ENCODE measurements around the gene NAALADL2.

The NAALADL2 gene

GRCh38 chr3:175091426-175092114, 232.4 kb downstream of the NAALADL2 start:
- TF ChIP-seq POLR2A (IDR thresholded peaks at IDR 0.05; ENCODE audit: low read length), result no peak
- no peak for TF ChIP-seq GATA1 (IDR thresholded peaks at IDR 0.05; ENCODE audit: low read depth, low read length)
- no peak for DNase-seq

- DNase-seq, result no peak
- no peak for TF ChIP-seq GATA1 (IDR thresholded peaks at IDR 0.05; ENCODE audit: low read depth, low read length)
- no peak for TF ChIP-seq POLR2A (IDR thresholded peaks at IDR 0.05; ENCODE audit: low read length)
These were observed 234.6 kb downstream of the NAALADL2 start for GRCh38 chr3:175093748-175094147.

- DNase-seq, result no peak
- TF ChIP-seq GATA1 (IDR thresholded peaks at IDR 0.05; ENCODE audit: low read depth, low read length) (no peak), POLR2A (IDR thresholded peaks at IDR 0.05; ENCODE audit: low read length) (no peak)
These were observed 235.2 kb downstream of the NAALADL2 start for GRCh38 chr3:175094344-175094743.

GRCh38 chr3:175098644-175099043, 239.5 kb downstream of the NAALADL2 start:
- TF ChIP-seq POLR2A (IDR thresholded peaks at IDR 0.05; ENCODE audit: low read length), result no peak
- TF ChIP-seq GATA1 (IDR thresholded peaks at IDR 0.05; ENCODE audit: low read depth, low read length), result no peak
- no peak for DNase-seq

- TF ChIP-seq POLR2A (IDR thresholded peaks at IDR 0.05; ENCODE audit: low read length) (no peak), GATA1 (IDR thresholded peaks at IDR 0.05; ENCODE audit: low read depth, low read length) (no peak)
These were observed 243.0 kb downstream of the NAALADL2 start for GRCh38 chr3:175102161-175102560.

GRCh38 chr3:175103298-175103697, 244.2 kb downstream of the NAALADL2 start:
- TF ChIP-seq GATA1 (IDR thresholded peaks at IDR 0.05; ENCODE audit: low read depth, low read length), result no peak
- TF ChIP-seq POLR2A (IDR thresholded peaks at IDR 0.05; ENCODE audit: low read length), result no peak
- DNase-seq, result no peak

More at GRCh38 chr3:175102161-175102560, 243.0 kb downstream of the NAALADL2 start:
- DNase-seq, result no peak

GRCh38 chr3:175105066-175105465, 245.9 kb downstream of the NAALADL2 start:
- DNase-seq, result no peak
- TF ChIP-seq POLR2A (IDR thresholded peaks at IDR 0.05; ENCODE audit: low read length), result no peak
- TF ChIP-seq GATA1 (IDR thresholded peaks at IDR 0.05; ENCODE audit: low read depth, low read length), result no peak

GRCh38 chr3:175107231-175107630, 248.1 kb downstream of the NAALADL2 start:
- DNase-seq, result no peak

GRCh38 chr3:175107995-175108394, 248.9 kb downstream of the NAALADL2 start:
- DNase-seq, result no peak
- TF ChIP-seq POLR2A (IDR thresholded peaks at IDR 0.05; ENCODE audit: low read length), result no peak
- no peak for TF ChIP-seq GATA1 (IDR thresholded peaks at IDR 0.05; ENCODE audit: low read depth, low read length)

More at GRCh38 chr3:175107231-175107630, 248.1 kb downstream of the NAALADL2 start:
- TF ChIP-seq POLR2A (IDR thresholded peaks at IDR 0.05; ENCODE audit: low read length), result no peak
- no peak for TF ChIP-seq GATA1 (IDR thresholded peaks at IDR 0.05; ENCODE audit: low read depth, low read length)

- no peak for DNase-seq
- no peak for TF ChIP-seq POLR2A (IDR thresholded peaks at IDR 0.05; ENCODE audit: low read length)
These were observed 249.5 kb downstream of the NAALADL2 start for GRCh38 chr3:175108613-175109151.

- no peak for TF ChIP-seq POLR2A (IDR thresholded peaks at IDR 0.05; ENCODE audit: low read length)
- TF ChIP-seq GATA1 (IDR thresholded peaks at IDR 0.05; ENCODE audit: low read depth, low read length), result no peak
- DNase-seq, result no peak
These were observed 251.9 kb downstream of the NAALADL2 start for GRCh38 chr3:175111036-175111435.

- no peak for DNase-seq
- TF ChIP-seq POLR2A (IDR thresholded peaks at IDR 0.05; ENCODE audit: low read length), result no peak
- no peak for TF ChIP-seq GATA1 (IDR thresholded peaks at IDR 0.05; ENCODE audit: low read depth, low read length)
These were observed 259.3 kb downstream of the NAALADL2 start for GRCh38 chr3:175118382-175118941.

GRCh38 chr3:175121225-175121624, 262.1 kb downstream of the NAALADL2 start:
- DNase-seq, result peak in 1 of 2 experiments; percentile 8
- TF ChIP-seq POLR2A (IDR thresholded peaks at IDR 0.05; ENCODE audit: low read length) (no peak), GATA1 (IDR thresholded peaks at IDR 0.05; ENCODE audit: low read depth, low read length) (no peak)

- no peak for TF ChIP-seq POLR2A (IDR thresholded peaks at IDR 0.05; ENCODE audit: low read length)
- TF ChIP-seq GATA1 (IDR thresholded peaks at IDR 0.05; ENCODE audit: low read depth, low read length), result no peak
- no peak for DNase-seq
These were observed 268.0 kb downstream of the NAALADL2 start for GRCh38 chr3:175127075-175127662.

Data from erythroblast (primary cell).